Heart left ventricle (tissue), 16 donors: ENCODE measurements around the gene DTNB. TPM values are rescaled to one million over a fixed set of nuclear protein-coding genes. Genes with fewer than 3 reads are reported as not detected.
"Not testable (repeated sequence)": the region's sequence is repeated elsewhere in the genome, so short reads cannot be mapped to it uniquely, and the experiment has no call there.

Experiments used
- ATAC-seq, 4 donors: fragments of 200-7000 bp; cut with Tn5 transposase; one replicate each; pipeline ENCODE4 v1.9.1; 2020 to 2022; ENCODE audit warnings: moderate library complexity in 4 of 4, mild to moderate bottlenecking in 3 of 4, moderate number of reproducible peaks in 1 of 4
- DNase-seq, 5 donors: peaks; one replicate each; pipeline ENCODE4 v3.0.0-alpha.2; 2020
- H3K27ac ChIP-seq, 12 donors: fragments of 200-600 bp; sonication (generic) in 4 of 12; one replicate each; pipeline versions ENCODE4 v1.5.0 to v1.8.0; 2016 to 2022; ENCODE audit warnings: mild to moderate bottlenecking in 2 of 12
- H3K27me3 ChIP-seq, 9 donors: fragments of 200-600 bp; sonication (generic) in 2 of 9; one replicate each; pipeline versions ENCODE4 v1.5.1 to v1.8.0; 2016 to 2022; ENCODE audit warnings: mild to moderate bottlenecking in 3 of 9
- H3K36me3 ChIP-seq, 9 donors: fragments of 200-600 bp; sonication (generic) in 2 of 9; one replicate each; pipeline versions ENCODE4 v1.5.0 to v1.8.0; 2018 to 2022; ENCODE audit warnings: mild to moderate bottlenecking in 2 of 9
- H3K4me1 ChIP-seq, 12 donors: fragments of 200-600 bp; sonication (generic) in 4 of 12; one replicate each; pipeline versions ENCODE4 v1.5.0 to v1.8.0; 2016 to 2022; ENCODE audit warnings: mild to moderate bottlenecking in 3 of 12
- H3K4me3 ChIP-seq, 12 donors: fragments of 200-600 bp; sonication (generic) in 4 of 12; one replicate each; pipeline versions ENCODE4 v1.5.0 to v1.8.0; 2017 to 2022; ENCODE audit warnings: mild to moderate bottlenecking in 9 of 12, moderate library complexity in 4 of 12
- H3K9me3 ChIP-seq, 12 donors: fragments of 200-600 bp; sonication (generic) in 4 of 12; one replicate each; pipeline versions ENCODE4 v1.5.0 to v1.8.0; 2016 to 2022; ENCODE audit warnings: mild to moderate bottlenecking in 1 of 12
- CTCF ChIP-seq, 12 donors: fragments of 200-600 bp; sonication (generic) in 4 of 12; IDR thresholded peaks; one replicate each; pipeline versions ENCODE4 v1.5.0 to v1.8.0; 2018 to 2022; ENCODE audit warnings: antibody characterized with exemption in 12 of 12, mild to moderate bottlenecking in 5 of 12
- POLR2A ChIP-seq, 2 donors: fragments of 450-650 bp; IDR thresholded peaks; one replicate each; pipeline ENCODE4 v1.6.1; 2017; ENCODE audit warnings: antibody characterized with exemption in 2 of 2, mild to moderate bottlenecking in 2 of 2, moderate library complexity in 2 of 2
- WGBS, 4 donors: extraction: QIAGEN DNeasy Blood & Tissue Kit in 2 of 4; methylation state at CpG; one replicate each; pipeline versions ENCODE4 v1.1.5 to v1.1.7; 2013 to 2018; 5-methylcytosine and 5-hydroxymethylcytosine counted together
- intact Hi-C, 10 donors: fragments of 100-400 bp; cut with DNase I; formaldehyde crosslinking; loops; one replicate each; pipeline versions ENCODE4 v1.11.1 to v1.14.2; 2022
- polyA plus RNA-seq, 2 donors: library from polyadenylated mRNA; stranded (reverse); fragments of 200-250 nt; gene quantifications; one replicate each; pipeline ENCODE4 v1.2.3, GENCODE V29; 2013
- total RNA-seq, 9 donors: library from RNA; depleted of rRNA in 2 of 9; stranded (reverse); fragments of >200 nt in 2 of 9; fragmentation: NEBNext Ultra II Directional in 3 of 9; extraction: Animal tissue kit (Norgen Biotek cat#: 25700) in 3 of 9; gene quantifications; one replicate each; pipeline versions ENCODE4 v1.1.0 to v1.2.4, GENCODE V29; 2016 to 2023
- donor health status: ischemic (EF 13 %, LVEDD 7.1; RV severe dilation, severe dysfunction).
- donor health status: healthy with polysubstance abuse.
- donor health status: DM: no; HTN: yes; CAD: no.
- donor health status: DM: no; HTN: no; CAD: no.
- donor health status: ischemic (EF 25% LVEDD 6.9; RV normal size, moderate dysfunction).
- donor health status: ischemic (EF 25% LVEDD 5.7; RV mildly dilated, moderate dysfunction).
- donor health status: healthy.
- donor health status: DM: yes; HTN: yes; CAD: no.
- donor health status: ischemic (EF 35%, LVEDD 5.7; RV mildly dilated, moderate dysfunction).
- donor health status: nonischemic (EF 11% LVEDD 7.7; RV severe dilation, severe dysfunction).
- donor health status: DM: yes; HTN: yes; CAD: no.
- donor health status: PGD.
- donor health status: ischemic (EF 29% LVEDD 5.4; RV normal size, mild dysfunction).
- donor health status: nonischemic (EF 23%, LVEDD 6.1; RV moderate dilation, normal function).

The DTNB gene
- total and polyA plus RNA-seq, 11 donors = 2.5 to 17.3 (median 5.6) TPM

GRCh38 chr2:25552318-25552717 lies 121.1 kb downstream of the DTNB start:
- TF ChIP-seq CTCF (IDR thresholded peaks at IDR 0.05) = no peak
- no peak for TF ChIP-seq POLR2A (IDR thresholded peaks at IDR 0.05)
- 97 to 100% (median 97%) methylated on average over 4 of the region's 4 CpGs for WGBS, 4 donors
- intact Hi-C loops = no loop called here
- Histone ChIP-seq H3K4me1 (peaks cover 0 to 23% (median 7%) of the 10 kb centered on the region in 12 donors), H3K27ac (no peak overlapping the region), H3K36me3 (no peaks in the 10 kb centered on the region), H3K27me3 (no peaks in the 10 kb centered on the region), H3K9me3 (no peaks in the 10 kb centered on the region), H3K4me3 (no peak overlapping the region)
- no peak for ATAC-seq
- no peak for DNase-seq

GRCh38 chr2:25551316-25551715 lies 122.1 kb downstream of the DTNB start:
- Histone ChIP-seq H3K4me1 (peaks cover 0 to 17% (median 6%) of the 10 kb centered on the region in 12 donors), H3K27ac (no peak overlapping the region), H3K9me3 (no peaks in the 10 kb centered on the region), H3K27me3 (no peaks in the 10 kb centered on the region), H3K36me3 (no peaks in the 10 kb centered on the region), H3K4me3 (no peak overlapping the region)
- DNase-seq = no peak
- intact Hi-C loops = no loop called here
- WGBS, 4 donors = 80 to 88% (median 81%) methylated on average over 2 of the region's 2 CpGs
- ATAC-seq = no peak
- TF ChIP-seq POLR2A (IDR thresholded peaks at IDR 0.05) (no peak), CTCF (IDR thresholded peaks at IDR 0.05) (no peak)

GRCh38 chr2:25549571-25549970 lies 123.8 kb downstream of the DTNB start:
- peaks cover 0 to 17% (median 6%) of the 10 kb centered on the region in 12 donors for H3K4me1 ChIP-seq
- intact Hi-C loops, H3K4me3 ChIP-seq, ATAC-seq, H3K27me3 ChIP-seq, DNase-seq, H3K9me3 ChIP-seq, H3K36me3 ChIP-seq, H3K27ac ChIP-seq: not testable (repeated sequence)
- 73 to 83% (median 80%) methylated on average over 2 of the region's 2 CpGs for WGBS, 4 donors

- H3K9me3 ChIP-seq = no peaks in the 10 kb centered on the region
- no peak overlapping the region for H3K4me3 ChIP-seq
- TF ChIP-seq POLR2A (IDR thresholded peaks at IDR 0.05) = no peak
- no peak for TF ChIP-seq CTCF (IDR thresholded peaks at IDR 0.05)
- ATAC-seq (peak in 2 of 4 donors; percentile 29 to 37), DNase-seq (no peak)
- intact Hi-C loops = no loop called here
- no peaks in the 10 kb centered on the region for H3K36me3 ChIP-seq
- WGBS, 4 donors = 44 to 55% (median 49%) methylated on average over 2 of the region's 2 CpGs
- H3K27me3 ChIP-seq = no peaks in the 10 kb centered on the region
- H3K27ac ChIP-seq = no peak overlapping the region
- H3K4me1 ChIP-seq = peaks cover 0 to 17% (median 6%) of the 10 kb centered on the region in 12 donors
Observed at GRCh38 chr2:25548601-25549000, 124.8 kb downstream of the DTNB start.

- Histone ChIP-seq H3K27ac (no peak overlapping the region), H3K27me3 (no peaks in the 10 kb centered on the region), H3K36me3 (no peaks in the 10 kb centered on the region), H3K9me3 (no peaks in the 10 kb centered on the region), H3K4me1 (peaks cover 0 to 16% (median 6%) of the 10 kb centered on the region in 12 donors), H3K4me3 (no peak overlapping the region)
- 97 to 100% (median 98%) methylated on average over 3 of the region's 3 CpGs for WGBS, 4 donors
- no peak for TF ChIP-seq POLR2A (IDR thresholded peaks at IDR 0.05)
- no peak for TF ChIP-seq CTCF (IDR thresholded peaks at IDR 0.05)
- ATAC-seq (no peak), DNase-seq (no peak)
- intact Hi-C loops = no loop called here
Observed at GRCh38 chr2:25546852-25547251, 126.5 kb downstream of the DTNB start.
